GM23338 (cell line): ENCODE data around the gene TYW5.

Source experiments
- EZH2phosphoT487 ChIP-seq: fragments of 200-600 bp; sonication (generic); IDR thresholded peaks from one replicate; pipeline ENCODE4 v1.8.1; 2018; ENCODE audit warnings: antibody characterized with exemption; ENCODE audit not compliant: unreplicated experiment
- POLR2AphosphoS5 ChIP-seq: IDR thresholded peaks from 2 replicates; pipeline ENCODE4 v1.6.1; 2016; ENCODE audit warnings: antibody characterized with exemption, low read depth
- TF ChIP-seq, protein P1 (sequence below), 2 experiments: fragments of 200-600 bp in 1 of 2; sonication (generic) in 1 of 2; conservative IDR thresholded peaks; 2 replicates each; pipeline versions ENCODE4 v1.5.1 to v1.6.1; 2016 to 2017; ENCODE audit warnings: antibody characterized with exemption in 2 of 2, low read depth in 2 of 2, mild to moderate bottlenecking in 2 of 2, moderate library complexity in 1 of 2
- TF ChIP-seq, protein P2 (sequence below): IDR thresholded peaks from one replicate; pipeline ENCODE4 v1.6.1; 2018; ENCODE audit warnings: antibody characterized with exemption; ENCODE audit not compliant: unreplicated experiment

- TF ChIP-seq, protein P1, sequence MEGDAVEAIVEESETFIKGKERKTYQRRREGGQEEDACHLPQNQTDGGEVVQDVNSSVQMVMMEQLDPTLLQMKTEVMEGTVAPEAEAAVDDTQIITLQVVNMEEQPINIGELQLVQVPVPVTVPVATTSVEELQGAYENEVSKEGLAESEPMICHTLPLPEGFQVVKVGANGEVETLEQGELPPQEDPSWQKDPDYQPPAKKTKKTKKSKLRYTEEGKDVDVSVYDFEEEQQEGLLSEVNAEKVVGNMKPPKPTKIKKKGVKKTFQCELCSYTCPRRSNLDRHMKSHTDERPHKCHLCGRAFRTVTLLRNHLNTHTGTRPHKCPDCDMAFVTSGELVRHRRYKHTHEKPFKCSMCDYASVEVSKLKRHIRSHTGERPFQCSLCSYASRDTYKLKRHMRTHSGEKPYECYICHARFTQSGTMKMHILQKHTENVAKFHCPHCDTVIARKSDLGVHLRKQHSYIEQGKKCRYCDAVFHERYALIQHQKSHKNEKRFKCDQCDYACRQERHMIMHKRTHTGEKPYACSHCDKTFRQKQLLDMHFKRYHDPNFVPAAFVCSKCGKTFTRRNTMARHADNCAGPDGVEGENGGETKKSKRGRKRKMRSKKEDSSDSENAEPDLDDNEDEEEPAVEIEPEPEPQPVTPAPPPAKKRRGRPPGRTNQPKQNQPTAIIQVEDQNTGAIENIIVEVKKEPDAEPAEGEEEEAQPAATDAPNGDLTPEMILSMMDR (conservative IDR thresholded peaks at IDR 0.05; ENCODE audit: low read depth in 2 of 2), result peak; percentile 79 to 93
- no peak for TF ChIP-seq POLR2AphosphoS5
- TF ChIP-seq, protein P2, sequence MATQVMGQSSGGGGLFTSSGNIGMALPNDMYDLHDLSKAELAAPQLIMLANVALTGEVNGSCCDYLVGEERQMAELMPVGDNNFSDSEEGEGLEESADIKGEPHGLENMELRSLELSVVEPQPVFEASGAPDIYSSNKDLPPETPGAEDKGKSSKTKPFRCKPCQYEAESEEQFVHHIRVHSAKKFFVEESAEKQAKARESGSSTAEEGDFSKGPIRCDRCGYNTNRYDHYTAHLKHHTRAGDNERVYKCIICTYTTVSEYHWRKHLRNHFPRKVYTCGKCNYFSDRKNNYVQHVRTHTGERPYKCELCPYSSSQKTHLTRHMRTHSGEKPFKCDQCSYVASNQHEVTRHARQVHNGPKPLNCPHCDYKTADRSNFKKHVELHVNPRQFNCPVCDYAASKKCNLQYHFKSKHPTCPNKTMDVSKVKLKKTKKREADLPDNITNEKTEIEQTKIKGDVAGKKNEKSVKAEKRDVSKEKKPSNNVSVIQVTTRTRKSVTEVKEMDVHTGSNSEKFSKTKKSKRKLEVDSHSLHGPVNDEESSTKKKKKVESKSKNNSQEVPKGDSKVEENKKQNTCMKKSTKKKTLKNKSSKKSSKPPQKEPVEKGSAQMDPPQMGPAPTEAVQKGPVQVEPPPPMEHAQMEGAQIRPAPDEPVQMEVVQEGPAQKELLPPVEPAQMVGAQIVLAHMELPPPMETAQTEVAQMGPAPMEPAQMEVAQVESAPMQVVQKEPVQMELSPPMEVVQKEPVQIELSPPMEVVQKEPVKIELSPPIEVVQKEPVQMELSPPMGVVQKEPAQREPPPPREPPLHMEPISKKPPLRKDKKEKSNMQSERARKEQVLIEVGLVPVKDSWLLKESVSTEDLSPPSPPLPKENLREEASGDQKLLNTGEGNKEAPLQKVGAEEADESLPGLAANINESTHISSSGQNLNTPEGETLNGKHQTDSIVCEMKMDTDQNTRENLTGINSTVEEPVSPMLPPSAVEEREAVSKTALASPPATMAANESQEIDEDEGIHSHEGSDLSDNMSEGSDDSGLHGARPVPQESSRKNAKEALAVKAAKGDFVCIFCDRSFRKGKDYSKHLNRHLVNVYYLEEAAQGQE, result no peak
- TF ChIP-seq EZH2phosphoT487, result no peak
These were observed 30.4 kb upstream of the TYW5 start for GRCh38 chr2:199985625-199986207.
